ENCODE data around the gene CROCC2. TPM values are rescaled to one million over a fixed set of nuclear protein-coding genes. Genes with fewer than 3 reads are reported as not detected.

CROCC2 gene
- total and polyA plus RNA-seq, 2 experiments from 2014 or later: not detected

DNA sequence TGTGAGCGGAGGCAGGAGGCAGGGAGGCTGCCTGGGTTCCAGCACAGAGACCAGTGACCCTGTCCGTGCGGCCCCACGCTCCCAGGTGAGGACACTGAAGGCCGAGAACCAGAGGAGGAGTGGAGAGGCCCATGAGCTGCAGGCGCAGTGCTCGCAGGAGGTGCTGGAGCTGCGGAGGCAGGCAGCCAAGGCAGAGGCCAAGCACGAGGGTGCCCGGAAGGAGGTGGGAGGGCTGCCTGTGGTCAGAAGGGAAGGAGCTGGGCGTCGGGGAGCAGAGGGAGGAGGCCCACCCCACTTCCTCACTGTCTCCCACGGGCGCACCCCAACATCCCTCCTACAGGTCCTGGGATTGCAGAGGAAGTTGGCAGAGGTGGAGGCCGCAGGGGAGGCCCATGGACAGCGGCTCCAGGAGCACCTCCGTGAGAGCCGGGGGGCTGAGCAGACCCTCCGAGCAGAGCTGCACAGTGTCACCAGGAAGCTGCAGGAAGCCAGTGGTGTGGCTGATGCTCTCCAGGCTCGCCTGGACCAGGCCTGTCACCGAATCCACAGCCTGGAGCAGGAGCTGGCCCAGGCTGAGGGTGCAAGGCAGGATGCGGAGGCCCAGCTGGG, 59.3 kb downstream of the CROCC2 start:
- Histone ChIP-seq H3K4me1 (ENCODE audit: low read depth) (peaks cover 6% of the 10 kb centered on the region), H3K9me3 (ENCODE audit: low read depth) (no peaks in the 10 kb centered on the region), H3K4me3 (no peak overlapping the region), H3K36me3 (no peaks in the 10 kb centered on the region), H3K27me3 (no peaks in the 10 kb centered on the region), H3K27ac (no peak overlapping the region)
- TF ChIP-seq, protein P1, sequence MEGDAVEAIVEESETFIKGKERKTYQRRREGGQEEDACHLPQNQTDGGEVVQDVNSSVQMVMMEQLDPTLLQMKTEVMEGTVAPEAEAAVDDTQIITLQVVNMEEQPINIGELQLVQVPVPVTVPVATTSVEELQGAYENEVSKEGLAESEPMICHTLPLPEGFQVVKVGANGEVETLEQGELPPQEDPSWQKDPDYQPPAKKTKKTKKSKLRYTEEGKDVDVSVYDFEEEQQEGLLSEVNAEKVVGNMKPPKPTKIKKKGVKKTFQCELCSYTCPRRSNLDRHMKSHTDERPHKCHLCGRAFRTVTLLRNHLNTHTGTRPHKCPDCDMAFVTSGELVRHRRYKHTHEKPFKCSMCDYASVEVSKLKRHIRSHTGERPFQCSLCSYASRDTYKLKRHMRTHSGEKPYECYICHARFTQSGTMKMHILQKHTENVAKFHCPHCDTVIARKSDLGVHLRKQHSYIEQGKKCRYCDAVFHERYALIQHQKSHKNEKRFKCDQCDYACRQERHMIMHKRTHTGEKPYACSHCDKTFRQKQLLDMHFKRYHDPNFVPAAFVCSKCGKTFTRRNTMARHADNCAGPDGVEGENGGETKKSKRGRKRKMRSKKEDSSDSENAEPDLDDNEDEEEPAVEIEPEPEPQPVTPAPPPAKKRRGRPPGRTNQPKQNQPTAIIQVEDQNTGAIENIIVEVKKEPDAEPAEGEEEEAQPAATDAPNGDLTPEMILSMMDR (IDR thresholded peaks at IDR 0.05; ENCODE audit: low read depth, low read length): no peak
- DNase-seq (ENCODE audit: low read depth in 1 of 2, low spot score in 1 of 2): peak in 1 of 2 donors; percentile 51

DNA sequence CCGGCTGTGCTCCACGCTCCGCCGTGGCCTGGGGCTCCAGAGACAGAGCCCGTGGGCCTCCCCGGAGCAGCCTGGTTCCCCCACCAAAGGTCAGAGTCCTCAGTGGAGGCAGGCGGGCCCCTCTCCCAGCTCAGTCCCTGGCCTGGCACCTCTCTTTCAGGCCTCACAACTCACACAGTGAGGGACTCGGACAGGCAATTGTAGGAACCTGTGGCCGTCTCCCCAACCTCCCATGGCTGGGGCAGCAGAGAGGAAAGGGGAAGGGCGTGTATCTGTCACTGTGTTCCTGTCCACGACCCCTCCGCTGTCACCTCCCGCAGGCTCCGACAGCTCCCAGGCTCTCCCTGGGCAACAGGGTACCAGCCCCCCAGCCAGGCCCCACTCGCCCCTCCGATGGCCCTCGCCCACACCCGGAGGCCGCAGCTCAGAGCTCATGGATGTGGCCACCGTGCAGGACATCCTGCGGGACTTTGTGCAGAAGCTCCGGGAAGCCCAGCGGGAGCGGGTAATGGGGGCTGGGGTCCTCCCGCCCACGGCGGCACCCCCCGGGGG, 59.8 kb downstream of the CROCC2 start:
- Histone ChIP-seq H3K9me3 (ENCODE audit: low read depth) (no peaks in the 10 kb centered on the region), H3K4me1 (ENCODE audit: low read depth) (peaks cover 4% of the 10 kb centered on the region), H3K27ac (no peak overlapping the region), H3K36me3 (no peaks in the 10 kb centered on the region), H3K4me3 (no peak overlapping the region), H3K27me3 (no peaks in the 10 kb centered on the region)
- no peak for DNase-seq (ENCODE audit: low read depth in 1 of 2, low spot score in 1 of 2)
- TF ChIP-seq, protein P1 (IDR thresholded peaks at IDR 0.05; ENCODE audit: low read depth, low read length): no peak

DNA sequence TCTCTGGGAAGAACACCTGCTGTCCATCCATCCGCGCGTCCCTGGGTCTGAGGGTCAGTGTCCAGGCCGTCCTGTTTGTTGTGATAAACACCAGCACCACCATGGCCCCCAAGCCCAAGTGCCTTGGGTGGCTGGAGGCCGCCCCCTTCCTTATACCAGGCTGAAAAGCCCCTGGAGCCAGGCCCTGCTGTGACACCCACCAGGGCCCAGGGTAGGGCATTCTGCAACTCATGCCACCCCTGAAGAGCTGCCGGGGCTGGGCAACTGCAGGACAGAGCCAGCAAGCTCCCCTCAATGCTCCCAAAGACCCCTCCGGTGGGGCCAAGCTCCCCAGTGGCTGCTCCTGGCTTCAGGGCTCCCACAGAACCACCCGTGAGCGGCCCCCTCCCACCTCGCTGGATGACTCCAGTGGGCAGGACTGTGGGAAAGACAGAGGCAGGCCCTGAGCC, 60.3 kb downstream of the CROCC2 start:
- Histone ChIP-seq H3K4me3 (no peak overlapping the region), H3K27ac (no peak overlapping the region), H3K9me3 (ENCODE audit: low read depth) (no peaks in the 10 kb centered on the region), H3K4me1 (ENCODE audit: low read depth) (peaks cover 4% of the 10 kb centered on the region), H3K36me3 (no peaks in the 10 kb centered on the region), H3K27me3 (no peaks in the 10 kb centered on the region)
- TF ChIP-seq, protein P1 (IDR thresholded peaks at IDR 0.05; ENCODE audit: low read depth, low read length): no peak
- no peak for DNase-seq (ENCODE audit: low read depth in 1 of 2, low spot score in 1 of 2)

DNA sequence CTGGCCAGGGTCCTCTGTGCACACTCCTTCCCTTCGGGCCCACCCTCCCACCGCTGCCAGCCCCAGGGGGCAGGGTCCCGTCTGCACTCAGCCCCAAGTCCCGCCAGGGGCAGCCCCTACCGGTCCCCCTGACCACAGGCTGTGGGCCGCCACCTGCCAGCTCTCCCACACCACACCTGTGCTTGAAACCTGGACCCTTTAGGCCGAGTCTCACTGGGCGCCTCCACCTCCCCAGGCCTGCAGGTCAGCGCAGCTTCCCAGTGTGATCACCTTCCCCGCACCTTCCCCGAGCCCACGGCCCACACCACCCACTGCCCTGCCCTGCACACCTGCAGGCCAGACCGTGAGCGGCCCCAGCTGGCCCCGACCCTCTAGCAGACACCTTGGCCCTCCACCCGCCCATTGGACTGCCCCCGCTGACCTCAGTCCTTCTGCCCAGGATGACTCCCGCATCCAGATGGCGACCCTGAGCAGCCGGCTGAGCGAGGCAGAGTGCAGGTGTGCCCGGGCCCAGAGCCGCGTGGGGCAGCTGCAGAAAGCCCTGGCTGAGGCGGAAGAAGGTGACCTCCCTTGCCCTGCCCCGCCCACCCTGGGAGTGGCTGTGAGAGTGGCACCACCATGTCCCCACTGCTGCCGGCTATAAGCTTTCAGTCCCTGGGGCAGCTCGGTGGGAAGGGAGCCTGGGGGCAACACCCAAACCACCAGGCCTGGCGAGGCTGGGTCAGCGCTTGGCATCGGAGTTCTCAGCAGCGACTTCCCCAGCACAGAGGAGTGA, 61.0 kb downstream of the CROCC2 start:
- H3K36me3 ChIP-seq: no peaks in the 10 kb centered on the region
- H3K27ac ChIP-seq: no peak overlapping the region
- DNase-seq (ENCODE audit: low read depth in 1 of 2, low spot score in 1 of 2): no peak

More for the DNA sequence above, 61.0 kb downstream of the CROCC2 start:
- TF ChIP-seq, protein P1 (IDR thresholded peaks at IDR 0.05; ENCODE audit: low read depth, low read length): no peak
- H3K27me3 ChIP-seq: no peaks in the 10 kb centered on the region
- H3K9me3 ChIP-seq (ENCODE audit: low read depth): no peaks in the 10 kb centered on the region
- peaks cover 4% of the 10 kb centered on the region for H3K4me1 ChIP-seq (ENCODE audit: low read depth)
- H3K4me3 ChIP-seq: no peak overlapping the region
